Pons (tissue), 1 donor: ENCODE data around the gene FDPS.
A peak's percentile ranks its signal among the peaks of the same experiment; 100 is the strongest.
"Not testable (repeated sequence)": the region's sequence is repeated elsewhere in the genome, so short reads cannot be mapped to it uniquely, and the experiment has no call there.

Experiments used
- DNase-seq: peaks from one replicate; pipeline ENCODE4 v3.0.0-alpha.2; 2016; ENCODE audit warnings: low spot score

FDPS gene

GRCh38 chr1:155285631-155286044, 23.0 kb upstream of the FDPS start:
- DNase-seq, result no peak

- no peak for DNase-seq
Observed at GRCh38 chr1:155286544-155286943, 22.1 kb upstream of the FDPS start.

GRCh38 chr1:155287987-155288543, 20.6 kb upstream of the FDPS start:
- no peak for DNase-seq

- DNase-seq, result not testable (repeated sequence)
Observed at GRCh38 chr1:155291006-155291405, 17.7 kb upstream of the FDPS start.

- DNase-seq, result no peak
Observed at GRCh38 chr1:155293086-155293749, 15.4 kb upstream of the FDPS start.

- DNase-seq, result no peak
Observed at GRCh38 chr1:155294520-155295182, 14.0 kb upstream of the FDPS start.

DNA sequence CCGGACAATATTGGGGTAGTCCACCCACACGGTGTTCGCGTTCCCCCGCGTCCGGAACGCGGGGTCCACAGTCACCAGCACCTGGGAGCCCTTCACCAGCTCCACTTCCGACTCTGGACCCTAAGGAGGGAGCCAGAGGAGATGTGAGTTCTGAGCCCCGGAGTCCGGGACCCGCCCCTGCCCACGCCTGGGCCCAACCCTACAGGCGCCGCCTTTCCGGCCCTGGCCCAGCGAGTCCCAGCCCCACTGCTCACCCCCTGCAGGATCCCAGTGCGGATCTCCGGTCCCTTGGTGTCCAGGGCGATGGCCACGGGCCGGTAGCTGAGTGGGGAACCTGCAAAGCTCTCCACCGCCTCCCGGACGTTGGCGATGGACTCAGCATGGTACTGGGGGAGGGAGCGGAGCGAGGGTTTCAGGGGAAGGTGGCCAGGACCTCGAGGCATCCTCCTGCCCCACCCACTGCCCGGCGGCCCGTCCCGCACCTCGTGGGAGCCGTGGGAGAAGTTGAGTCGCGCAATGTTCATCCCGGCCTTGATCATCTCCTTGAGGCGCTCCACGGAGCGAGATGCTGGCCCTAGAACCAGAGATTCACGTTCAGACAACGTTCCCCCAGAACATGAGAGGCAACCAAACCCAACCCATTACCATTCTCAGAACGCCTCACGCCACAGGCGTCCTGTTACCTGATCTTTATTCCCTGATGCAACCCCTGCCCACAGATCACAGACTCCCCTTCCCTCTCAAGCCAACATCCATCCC, 13.3 kb upstream of the FDPS start:
- no peak for DNase-seq

GRCh38 chr1:155295942-155296267, 12.8 kb upstream of the FDPS start:
- DNase-seq, result no peak

- no peak for DNase-seq
Observed at GRCh38 chr1:155296661-155297060, 12.0 kb upstream of the FDPS start.

DNA sequence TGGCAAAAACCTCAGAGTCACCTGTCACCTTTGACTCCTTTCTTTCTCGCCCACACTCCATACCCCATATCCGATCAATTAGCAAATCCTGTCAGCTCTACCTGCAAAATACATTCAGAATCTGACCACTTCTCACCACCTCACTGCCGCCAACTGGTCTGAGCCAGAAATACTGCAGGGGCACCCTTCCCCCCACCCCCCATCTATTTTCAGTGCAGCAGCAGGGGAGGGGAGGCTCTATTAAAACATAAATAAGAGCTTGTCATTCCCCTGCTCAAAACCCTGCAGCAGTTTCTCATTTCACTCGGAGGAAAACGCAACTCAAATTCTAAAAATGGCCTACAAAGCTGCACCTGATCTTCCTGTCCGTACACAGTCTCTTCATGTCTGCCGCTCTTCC, 11.3 kb upstream of the FDPS start:
- no peak for DNase-seq

GRCh38 chr1:155300024-155300423, 8.6 kb upstream of the FDPS start:
- no peak for DNase-seq

- DNase-seq, result no peak
Observed at GRCh38 chr1:155300553-155301329, 7.9 kb upstream of the FDPS start.

DNA sequence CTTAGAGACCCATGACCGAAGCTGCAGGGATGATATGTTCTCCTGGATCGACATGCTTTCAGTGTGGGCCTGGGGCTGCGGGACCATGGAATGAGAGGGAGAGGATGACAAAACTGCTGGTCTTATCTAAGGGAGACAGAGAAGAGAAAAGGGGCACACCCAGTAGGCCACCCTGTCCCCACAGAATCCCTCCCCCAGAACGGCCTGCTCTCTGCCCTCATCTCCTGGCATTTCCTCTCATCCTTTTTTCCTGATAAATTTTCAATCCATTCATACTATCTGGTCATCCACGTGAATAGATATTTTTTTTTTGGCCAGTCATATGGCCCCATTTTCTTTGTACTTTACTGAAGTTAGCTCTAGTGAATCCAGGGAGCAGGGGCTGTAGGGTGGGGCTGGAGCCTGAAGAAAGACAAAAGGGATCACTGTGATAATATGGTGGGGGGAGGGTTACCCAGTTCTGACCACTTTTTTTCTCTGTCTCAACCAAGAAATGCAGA, 7.3 kb upstream of the FDPS start, which contains the start of gene PKLR:
TSS of gene PKLR (minus strand) at position 97 of the 500 bp plus-strand sequence. CDS start at position 54, 43 bp downstream.
- no peak for DNase-seq

DNA sequence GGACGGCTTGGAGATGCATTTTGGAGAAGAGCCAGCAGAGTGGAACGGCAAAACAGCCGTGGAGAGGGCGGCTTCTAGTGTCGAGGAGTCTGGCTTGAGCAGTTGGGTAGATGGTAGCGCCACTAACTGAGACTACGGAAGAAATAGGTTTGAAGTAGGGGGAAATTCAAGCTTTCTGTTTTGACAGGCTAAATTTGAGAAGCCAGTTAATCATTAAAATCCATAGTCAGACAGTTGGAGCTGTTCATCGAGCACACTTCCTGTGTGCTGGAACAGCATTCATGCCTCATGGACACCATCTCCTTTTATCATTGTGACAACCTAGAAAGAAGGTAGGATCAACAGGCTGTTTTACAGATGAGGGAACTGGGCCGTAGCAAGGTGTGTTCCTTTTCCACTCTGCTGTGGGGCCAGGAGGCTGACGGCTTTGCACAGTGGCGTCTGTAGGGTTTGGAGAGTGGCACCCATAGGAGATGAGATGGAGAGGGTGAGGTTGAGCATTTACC, 4.1 kb upstream of the FDPS start:
- no peak for DNase-seq

DNA sequence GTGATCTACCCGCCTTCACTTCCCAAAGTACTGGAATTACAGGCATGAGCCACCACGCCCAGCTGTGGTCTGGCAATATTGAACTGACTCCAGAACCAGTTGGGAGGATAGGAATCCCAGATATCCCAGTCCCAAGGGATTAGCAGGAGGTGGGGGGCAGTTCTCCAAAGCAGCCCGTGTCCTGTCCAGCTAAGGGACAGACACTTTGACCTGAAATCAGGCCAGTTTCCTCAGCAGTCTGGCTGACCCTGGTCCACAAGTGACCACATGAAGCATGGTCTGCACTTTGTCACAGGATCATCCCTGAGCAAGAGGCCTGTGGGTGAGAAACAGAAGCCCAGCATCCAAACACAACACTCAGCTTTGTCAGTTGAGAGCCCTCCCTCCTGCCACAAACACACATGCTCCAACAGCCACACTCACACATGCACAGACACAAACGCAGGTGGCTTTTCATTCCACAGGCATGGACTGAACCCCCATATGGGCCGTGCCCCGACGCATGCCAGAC, 2.7 kb upstream of the FDPS start:
- no peak for DNase-seq

- peak; percentile 55 for DNase-seq
Observed at GRCh38 chr1:155307247-155307740, 1.4 kb upstream of the FDPS start.

DNA sequence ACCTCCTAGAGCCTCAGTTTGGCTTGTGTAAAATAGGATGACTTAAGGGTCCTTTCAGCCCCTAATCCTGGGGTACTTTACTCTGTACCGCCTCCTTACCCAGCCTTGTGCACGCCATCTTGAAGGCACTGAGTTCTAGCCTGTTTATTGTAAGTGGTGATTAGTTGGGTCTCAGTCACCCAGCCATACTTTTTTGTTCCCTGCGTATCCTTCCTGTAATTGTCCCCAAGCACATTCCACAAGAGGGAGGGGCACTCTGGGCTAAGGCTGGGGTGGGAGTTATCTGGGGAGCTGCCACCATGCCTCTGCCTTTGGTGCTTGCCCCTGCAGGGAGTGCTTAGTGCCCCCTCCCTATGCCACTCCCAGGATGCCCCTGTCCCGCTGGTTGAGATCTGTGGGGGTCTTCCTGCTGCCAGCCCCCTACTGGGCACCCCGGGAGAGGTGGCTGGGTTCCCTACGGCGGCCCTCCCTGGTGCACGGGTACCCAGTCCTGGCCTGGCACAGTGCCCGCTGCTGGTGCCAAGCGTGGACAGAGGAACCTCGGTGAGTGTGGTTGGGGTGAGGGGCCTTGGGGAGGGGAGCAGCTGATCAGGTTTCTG, 856 bp downstream of the FDPS start:
- DNase-seq, result no peak

- no peak for DNase-seq
Observed at GRCh38 chr1:155313261-155313660, 4.6 kb downstream of the FDPS start.

- no peak for DNase-seq
Observed at GRCh38 chr1:155316922-155317321, 8.3 kb downstream of the FDPS start.

DNA sequence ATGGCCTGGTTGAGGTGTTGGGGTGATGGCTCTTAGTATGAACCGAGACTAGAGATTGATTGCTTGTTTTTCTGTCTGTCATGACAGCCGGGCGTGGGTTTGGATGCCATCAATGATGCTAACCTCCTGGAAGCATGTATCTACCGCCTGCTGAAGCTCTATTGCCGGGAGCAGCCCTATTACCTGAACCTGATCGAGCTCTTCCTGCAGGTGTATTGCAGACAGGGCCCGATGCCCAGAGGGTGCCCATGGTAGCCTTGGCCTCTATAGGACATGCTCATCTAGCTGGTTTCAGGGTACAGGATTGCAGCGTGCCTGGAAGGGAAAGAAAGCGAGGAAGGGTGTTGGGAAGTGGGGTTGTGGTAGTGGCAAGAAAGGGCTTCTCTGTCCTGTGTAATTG, 9.4 kb downstream of the FDPS start:
- no peak for DNase-seq

- DNase-seq, result no peak
Observed at GRCh38 chr1:155319536-155319935, 10.9 kb downstream of the FDPS start.
